Measurements from ENCODE around the gene UGGT1.
"Not testable (repeated sequence)": the region's sequence is repeated elsewhere in the genome, so short reads cannot be mapped to it uniquely, and the experiment has no call there.

UGGT1 gene

DNA sequence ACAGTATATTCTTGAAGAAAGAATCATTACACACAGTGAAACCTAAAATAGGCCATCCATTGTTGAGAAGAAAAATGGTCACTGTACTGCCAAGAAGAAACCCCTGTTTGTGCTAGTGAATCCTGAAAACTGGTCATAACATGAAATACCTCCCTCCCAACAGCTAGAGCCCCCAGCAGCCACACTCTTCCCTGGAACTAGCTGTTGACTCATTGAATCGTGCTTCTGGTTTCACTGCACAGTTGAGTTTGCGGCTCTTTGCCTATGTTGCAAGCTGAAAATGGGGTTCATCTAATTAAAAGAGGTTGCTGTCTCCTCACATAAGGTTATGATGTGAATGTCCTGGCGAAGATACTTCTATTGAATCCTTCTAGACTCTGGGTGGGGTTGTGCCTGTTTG, 86.3 kb downstream of the UGGT1 start:
- DNase-seq, result no peak

DNA sequence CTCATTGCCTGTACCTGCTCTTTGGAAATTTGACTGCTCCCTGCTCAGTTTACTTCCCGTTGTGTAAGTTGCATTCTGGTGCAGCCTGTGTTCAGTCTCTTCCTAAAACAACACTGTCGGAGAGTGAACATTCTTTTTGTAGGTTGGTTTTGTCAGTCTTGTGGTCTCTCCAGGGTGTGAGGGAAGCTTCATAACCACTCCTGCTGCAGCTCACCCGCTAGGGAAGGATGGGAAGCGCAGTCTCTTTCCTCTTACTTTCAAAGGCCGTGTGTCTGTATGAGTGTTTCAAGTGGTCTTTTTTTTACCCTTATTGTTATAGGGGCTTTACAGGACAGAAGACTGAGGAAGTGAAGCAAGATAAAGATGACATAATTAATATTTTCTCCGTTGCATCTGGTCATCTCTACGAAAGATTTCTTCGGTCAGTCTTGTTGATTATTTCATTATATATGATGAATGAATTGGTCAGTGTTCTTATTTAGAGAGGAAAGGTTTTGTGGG, 87.2 kb downstream of the UGGT1 start:
- DNase-seq, result no peak

DNA sequence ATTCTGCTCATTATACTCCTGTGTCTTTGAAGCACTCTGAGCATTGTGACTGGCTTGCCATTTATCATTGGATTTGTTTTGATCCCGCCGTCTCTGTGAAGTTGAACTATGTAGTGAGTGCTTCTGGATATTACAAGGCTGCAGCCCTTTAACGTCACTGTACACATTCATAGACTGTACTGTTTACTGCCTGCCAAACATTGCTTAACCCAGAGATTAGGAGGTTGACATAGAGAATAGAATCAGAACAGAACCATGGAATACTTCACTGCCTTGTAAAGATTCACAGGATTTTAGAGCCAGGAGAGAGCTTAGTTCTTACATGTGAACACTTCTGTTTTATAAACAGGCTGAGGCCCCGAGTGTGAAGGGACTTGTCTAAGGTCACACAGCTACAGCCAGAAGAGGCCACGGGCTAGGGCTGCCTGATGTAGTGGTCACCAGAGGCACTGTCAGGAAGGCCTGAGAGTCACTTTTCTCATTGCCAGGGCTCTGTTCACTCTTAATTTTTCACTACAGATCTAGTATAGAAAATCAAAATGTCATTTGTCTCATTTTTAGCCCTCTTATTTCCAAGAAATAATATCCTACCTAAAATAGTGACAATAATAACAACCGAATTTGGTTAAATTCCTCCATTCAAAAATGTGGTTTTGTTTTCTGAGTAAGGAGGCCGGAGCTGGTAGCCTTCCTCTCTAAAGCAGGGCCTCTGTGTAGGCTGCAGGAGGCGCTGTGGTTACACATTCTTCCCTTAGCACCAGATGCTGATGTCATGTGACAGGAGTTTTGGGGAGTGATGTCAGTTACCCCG, 87.9 kb downstream of the UGGT1 start:
- DNase-seq, result peak in 4 of 5 donors; percentile 13 to 44 (median 22)

DNA sequence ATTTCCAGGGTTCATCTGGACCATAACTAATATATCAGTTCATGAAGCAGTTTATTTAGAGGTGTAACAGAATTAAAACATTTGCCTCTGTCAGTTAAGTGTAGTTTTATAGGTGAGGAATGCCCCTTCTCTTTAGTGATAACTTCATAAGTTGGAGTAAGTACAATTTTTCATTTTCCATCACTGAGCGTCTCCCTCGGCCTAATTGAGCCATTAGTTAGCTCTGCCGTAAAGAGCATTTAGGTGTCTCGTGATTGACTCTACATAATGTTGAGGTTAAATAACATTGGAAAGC, 88.4 kb downstream of the UGGT1 start:
- no peak for DNase-seq

DNA sequence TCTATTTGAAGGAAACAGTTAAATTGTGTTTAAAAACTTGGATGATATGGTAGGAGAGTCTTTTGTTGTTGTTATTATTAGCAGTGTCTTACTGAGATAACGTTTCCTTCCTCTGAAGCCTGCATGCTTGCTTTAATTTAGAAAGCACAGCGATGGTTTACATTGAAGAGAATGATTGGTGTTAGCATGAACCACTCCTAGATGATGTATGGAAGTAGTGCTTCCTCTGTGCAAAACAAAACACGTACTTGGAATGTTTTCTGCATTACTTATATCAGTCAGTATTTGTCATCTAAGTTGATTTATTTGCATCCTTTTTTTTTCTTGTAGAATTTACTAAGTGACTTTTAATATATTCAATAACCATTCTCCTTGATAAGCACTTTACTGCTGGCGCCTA, 89.0 kb downstream of the UGGT1 start:
- DNase-seq, result no peak

DNA sequence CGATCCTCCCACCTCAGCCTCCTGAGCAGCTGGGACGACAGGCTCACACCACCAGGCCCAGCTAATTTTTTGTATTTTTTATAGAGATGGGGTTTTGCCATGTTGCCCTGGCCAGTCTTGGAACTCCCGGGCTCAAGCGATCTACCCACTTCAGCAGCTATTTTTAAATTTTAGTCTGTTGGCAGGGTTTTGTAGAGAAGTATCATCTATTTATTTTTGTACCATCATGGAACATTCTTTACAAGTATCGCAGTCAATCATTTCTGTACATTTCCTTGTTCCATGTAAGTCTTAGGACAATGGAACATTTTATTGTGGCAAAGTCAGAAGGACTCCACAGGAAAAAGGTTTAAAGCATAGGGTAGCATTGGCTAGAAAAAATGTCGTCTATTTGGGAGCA, 94.6 kb downstream of the UGGT1 start:
- no peak for DNase-seq

DNA sequence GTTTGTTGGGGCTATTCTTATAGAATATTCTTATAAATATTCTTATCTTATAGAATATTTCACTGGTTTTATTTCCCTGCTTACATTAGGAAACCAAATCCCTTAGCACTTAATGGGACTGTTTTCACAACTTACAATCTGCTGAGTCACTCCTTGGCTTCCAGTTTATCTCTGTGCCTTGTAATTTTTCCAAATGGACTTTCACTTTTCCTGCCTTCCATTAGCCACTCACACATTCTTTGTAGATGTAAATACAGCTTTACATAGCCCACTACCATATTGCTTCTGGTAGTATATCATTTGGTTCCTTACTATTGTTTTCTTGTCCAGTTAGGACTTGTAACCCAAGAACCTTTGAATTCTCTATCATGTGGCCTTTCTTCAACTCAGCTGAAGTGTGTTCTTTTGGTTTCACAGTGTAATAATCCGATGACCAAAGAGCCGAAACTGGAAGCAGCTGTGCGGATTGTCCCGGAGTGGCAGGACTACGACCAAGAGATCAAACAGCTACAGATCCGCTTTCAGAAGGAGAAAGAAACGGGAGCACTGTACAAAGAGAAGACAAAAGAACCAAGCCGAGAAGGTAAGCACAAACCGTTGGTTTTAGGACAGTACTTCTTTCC, 96.1 kb downstream of the UGGT1 start:
- no peak for DNase-seq

DNA sequence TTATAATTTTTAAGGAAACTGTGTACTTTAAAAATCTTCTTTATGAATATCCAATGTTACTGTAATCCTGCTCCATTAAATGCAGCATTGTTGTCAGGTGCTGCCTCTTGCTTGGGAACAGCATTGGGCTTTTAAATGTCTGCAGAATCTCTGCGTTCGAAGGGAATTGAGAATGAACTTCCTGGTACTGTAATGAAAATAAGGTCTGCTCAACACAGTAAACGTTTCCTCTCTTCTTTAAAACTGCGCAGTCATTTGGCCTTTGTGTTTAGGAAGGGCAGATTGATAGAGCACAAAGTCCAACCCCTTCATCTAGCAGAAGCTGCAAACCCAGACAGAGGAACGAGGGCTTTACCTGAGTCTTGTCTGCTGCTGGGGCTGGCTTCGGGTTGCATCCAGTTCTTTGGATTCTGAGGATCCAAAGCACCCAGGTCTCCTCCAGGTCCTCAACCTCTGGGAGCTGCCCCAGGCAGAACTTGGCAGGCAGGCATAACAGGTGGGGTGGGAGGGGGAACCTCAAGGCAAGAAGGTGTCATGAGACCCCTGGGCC, 104.5 kb downstream of the UGGT1 start:
- DNase-seq, result no peak

DNA sequence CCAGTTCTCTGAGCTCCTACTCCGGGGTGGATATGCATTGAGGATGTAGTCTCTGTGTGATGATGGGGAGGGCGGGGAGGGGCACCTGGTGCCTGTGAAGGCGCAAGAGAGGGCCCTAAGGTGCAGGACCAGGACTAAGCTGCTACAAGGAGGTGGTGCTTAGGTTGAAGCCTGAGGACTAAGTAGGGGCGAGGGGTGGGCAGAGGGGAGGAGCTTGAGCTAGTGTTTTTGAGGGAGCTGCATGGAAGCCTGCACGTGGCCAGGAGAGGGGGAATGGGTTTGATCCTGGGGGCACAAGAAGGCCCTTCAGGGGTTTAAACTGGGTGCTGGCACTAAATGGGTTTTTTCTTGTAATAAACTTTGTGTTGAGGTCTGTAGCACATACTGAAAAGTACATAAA, 105.0 kb downstream of the UGGT1 start:
- no peak for DNase-seq

DNA sequence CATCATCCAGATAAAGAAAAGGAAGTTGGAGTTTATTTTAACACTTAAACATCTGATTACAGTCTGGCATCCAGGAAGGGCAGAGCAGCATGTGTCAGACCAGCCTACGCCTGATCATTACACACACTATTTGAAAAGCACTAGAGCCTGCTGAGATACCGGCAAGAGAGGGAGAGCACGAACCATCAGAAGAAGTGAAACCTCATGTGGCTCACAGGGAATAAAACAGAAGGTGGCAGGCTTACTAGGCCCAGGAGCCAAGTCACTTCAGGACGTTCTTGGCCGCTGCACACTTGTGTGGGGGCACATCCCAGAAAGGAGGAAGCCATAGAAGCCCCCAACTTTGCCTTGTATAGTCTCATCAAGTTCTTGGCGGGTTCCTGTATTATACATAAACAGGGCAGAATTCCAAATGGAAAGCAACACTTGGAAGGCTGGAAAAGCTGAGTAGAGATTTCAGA, 105.5 kb downstream of the UGGT1 start:
- no peak for DNase-seq

DNA sequence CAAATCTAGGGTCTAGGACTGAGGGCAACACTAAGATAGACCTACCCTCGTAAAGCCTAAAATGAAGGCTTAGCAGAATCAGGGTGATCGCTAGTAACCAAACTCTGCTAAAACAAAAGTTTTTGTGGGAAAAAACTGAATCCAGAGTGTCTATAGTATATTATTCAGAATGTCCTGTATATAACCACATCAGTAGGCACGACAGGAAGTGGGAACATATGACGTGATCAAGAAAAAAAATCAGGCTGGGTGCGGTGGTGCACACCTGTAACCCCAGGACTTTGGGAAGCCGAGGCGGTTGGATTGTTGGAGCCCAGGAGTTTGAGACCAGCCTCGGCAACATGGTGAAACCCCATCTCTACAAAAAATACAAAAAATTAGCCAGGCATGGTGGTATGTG, 106.1 kb downstream of the UGGT1 start:
- DNase-seq, result no peak

DNA sequence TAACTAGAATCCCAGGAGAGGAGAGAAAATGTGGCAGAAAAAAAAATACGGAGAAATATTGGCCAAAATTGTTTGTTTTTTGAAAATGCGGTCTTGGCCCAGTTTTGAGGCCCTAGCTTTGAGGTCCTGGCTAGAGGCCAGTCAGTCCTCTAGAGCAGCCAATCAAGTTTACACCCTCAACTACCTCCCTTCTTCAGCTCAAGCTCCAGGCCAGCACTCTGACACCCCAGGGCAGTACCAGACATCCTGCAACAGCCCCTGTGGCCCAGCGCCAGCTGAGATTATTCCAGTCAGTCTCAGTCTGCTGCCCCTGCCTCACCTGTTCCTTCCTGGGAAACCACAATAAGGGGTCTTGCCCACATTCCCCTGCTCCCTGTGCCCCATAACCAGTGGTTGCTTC, 107.7 kb downstream of the UGGT1 start:
- DNase-seq, result no peak

DNA sequence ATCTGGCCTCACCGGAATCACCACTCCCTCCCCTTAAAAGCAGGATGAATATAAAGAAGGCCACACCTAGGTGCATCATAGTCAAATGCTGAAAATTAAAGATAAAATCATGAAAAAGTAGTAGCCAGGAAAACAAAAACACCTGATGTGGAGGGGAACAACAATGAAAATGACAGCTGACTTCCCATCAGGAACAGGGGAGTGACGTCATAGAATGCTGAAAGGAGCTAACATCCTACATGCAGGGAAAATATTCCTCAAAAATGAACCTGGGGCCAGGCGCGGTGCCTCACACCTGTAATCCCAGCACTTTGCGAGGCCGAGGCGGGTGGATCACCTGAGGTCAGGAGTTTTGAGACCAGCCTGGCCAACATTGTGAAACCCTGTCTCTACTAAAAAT, 108.1 kb downstream of the UGGT1 start:
- no peak for DNase-seq

DNA sequence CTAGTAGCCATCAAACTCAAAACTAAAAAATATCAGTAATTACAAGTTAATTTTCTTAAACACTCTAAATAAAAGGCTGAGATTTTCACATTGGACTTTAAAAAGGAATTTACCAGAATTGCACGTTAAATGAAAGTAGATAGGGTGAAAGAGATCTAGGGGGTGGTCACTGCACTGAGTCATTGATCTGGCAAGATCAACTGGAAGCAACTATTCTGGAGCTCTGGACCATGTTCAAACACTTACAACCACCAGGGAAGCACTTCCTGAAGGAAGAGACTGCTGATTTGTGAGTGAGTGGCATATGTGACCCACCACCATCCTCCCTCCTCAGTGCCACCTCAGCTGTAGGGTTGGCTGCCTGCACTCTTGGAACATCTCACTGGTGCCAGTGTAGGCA, 111.8 kb downstream of the UGGT1 start:
- no peak for DNase-seq

DNA sequence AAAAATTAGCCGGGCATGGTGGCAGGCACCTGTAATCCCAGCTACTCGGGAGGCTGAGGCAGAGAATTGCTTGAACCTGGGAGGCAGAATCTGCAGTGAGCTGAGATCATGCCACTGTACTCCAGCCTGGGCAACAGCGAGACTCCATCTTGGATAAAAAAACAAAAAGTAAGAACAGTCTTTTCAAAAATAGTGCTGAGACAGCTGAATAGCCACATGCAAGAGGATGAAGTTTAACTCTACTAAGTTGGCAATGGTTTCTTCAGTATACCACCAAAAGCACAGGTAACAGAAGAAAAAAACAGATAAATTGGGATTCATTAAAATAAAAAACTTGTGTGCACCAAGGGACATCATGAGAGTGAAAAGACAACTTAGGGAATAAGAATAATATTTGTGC, 115.2 kb downstream of the UGGT1 start:
- DNase-seq, result no peak

DNA sequence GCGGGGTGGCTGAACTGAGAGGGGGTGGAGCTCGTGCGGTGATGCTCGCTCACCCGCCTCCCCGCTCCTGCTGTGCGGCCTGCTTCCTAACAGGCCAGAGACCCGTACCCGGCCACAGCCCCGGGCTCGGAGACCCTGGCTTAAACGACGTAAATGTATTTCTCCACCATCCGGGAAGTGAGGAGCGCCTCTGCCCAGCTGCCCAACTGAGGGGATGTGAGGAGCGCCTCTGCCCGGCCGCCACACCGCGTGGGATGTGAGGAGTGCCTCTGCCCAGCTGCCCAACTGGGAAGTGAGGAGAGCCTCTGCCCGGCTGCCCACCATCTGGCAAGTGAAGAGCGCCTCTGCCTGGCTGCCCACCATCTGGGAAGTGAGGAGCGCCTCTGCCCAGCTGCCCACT, 117.0 kb downstream of the UGGT1 start:
- no peak for DNase-seq

DNA sequence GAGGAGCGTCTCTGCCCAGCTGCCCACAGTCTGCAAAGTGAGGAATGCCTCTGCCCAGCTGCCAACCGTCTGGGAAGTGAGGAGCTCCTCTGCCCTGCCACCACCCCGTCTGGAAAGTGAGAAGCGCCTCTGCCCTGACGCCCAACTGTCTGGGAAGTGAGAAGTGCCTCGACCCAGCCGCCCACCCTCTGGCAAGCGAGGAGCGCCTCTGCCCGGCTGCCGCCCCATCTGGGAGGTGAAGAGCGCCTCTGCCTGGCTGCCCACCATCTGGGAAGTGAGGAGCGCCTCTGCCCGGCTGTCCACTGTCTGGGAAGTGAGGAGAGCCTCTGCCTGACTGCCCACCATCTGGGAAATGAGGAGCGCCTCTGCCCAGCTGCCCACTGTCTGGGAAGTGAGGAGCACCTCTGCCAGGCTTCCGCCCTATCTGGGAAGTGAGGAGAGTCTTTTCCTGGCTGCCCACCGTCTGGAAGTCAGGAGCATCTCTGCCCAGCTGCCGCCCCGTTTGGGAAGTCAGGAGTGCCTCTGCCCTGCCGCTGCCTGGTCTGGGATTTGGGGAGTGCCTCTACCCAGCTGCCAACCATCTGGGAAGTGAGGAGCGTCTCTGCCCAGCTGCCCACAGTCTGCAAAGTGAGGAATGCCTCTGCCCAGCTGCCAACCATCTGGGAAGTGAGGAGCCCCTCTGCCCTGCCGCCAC, 117.8 kb downstream of the UGGT1 start:
- not testable (repeated sequence) for DNase-seq

DNA sequence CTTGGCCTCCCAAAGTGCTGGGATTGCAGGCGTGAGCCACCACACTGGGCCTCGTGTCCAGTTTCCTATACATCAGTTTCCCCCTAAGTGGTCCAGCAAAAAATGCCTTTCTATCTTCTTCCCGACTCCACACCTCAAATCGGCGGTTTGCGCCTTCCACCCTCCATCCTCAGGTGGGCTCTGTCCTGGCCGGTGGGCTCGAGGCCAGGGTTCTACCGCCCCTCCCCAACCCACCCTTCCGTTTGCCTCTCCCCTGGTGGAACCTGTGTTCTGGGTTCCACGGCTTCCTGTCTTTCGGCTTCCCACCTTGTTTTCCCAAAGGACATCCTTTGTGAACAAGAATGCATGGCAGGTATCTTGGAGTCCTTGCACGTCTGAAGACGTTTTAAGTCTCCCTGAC, 123.3 kb downstream of the UGGT1 start:
- DNase-seq, result no peak

DNA sequence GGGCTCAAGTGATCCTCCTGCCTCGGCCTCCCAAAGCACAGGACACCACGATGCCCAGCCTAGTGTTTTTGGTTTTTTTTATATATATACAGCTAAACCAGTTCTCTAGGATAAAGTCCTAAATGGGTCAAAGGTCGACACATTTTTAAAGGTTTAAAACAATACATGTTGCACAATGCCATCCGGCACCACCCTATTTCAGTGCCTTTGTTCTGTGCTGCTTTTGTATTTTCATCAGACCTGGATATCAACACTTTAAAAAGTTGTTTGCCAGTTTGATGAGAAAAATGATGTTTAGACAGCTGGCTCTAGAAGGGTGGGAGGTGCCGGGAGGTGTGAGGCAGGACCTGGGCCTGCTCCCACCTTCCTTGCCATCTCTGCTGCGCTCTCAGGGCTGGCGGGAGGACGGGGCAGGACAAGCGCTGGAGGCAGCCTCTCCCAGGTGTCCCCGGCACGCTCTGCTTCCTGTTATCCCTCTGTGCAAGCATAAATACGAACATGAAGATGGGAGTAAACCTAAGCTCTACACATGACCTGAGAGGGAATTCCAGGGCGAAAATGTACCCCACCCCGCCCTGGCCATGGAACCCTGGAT, 124.0 kb downstream of the UGGT1 start:
- DNase-seq, result no peak

DNA sequence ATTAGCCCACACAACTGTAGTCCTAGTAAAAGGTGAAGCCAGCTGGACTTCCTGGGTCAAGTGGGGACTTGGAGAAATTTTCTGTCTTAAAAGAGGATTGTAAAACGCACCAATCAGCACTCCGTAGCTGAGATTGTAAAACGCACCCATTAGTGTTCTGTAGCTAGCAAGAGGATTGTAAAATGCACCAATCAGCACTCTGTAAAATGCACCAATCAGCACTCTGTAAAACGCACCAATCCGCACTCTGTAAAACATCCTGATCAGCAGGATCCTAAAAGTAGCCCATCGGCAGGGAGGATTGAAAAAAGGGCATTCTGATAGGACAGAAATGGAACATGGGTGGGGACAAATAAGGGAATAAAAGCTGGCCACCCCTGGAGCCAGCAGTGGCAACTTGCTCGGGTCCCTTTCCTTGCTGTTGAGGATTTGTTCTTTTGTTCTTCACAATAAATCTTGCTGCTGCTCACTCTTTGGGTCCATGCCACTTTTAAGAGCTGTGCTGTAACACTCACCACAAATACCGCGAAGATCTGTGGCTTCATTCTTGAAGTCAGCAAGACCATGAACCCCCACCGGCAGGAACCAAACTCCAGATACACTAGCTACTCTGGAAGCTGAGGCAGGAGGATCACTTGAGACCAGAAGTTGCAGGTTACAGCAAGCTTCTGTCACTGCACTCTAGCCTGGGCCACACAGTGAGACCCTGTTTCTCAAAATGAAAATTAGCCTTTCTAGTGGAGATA, 125.1 kb downstream of the UGGT1 start:
- DNase-seq, result no peak

DNA sequence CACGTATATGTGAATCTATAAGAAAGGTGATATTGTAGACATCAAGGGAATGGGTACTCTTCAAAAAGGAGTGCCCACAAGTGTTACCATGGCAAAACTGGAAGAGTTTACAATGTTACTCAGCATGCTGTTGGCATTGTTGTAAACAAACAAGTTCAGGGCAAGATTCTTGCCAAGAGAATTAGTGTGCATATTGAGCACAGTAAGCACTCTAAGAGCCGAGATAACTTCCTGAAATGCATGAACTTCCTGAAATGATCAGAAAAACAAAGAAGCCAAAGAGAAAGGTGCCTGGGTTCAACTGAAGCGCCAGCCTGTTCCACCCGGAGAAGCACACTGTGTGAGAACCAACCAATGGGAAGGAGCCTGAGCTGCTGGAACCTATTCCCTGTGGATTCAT, 126.7 kb downstream of the UGGT1 start:
- DNase-seq, result no peak

DNA sequence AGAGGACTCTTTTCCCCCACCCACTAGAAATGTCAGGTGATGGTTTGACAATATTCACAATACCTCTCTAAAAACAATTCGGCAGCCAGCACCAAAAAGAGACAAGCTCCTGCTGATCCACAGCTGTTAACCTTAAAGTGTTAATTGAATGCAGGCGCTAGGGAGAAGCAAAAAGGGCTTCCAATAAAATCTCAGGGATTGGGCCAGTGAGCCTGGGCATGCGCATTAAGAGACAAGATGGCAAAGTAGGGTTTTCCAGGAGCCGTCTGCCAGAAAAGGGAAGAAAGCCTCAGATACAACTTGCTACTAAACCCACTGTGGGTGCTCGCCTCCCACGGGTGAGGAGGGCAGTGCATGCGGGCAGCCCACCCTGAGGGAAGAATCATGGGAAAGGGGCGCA, 128.9 kb downstream of the UGGT1 start:
- no peak for DNase-seq

DNA sequence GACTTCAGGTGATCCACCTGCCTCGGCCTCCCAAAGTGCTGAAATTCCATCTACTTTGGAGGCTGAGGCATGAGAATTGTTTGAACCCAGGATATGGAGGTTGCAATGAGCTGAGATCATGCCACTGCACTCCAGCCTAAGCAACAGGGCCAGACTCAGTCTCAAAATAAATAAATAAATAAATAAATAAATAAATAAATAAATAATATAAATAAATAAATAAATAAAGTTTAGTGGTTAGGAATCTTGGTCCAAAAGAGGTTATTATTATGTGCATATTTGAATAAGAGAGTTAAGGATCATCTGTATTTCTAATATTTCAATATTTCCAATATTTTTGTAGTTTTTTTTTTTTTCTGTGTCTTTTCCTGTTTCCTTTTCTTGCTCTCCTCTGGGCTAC, 136.9 kb downstream of the UGGT1 start:
- no peak for DNase-seq

Data from T-helper 1 cell (primary cell).